CD4-positive, alpha-beta T cell (primary cell): ENCODE results near the gene MARCHF3. TPM values are rescaled to one million over a fixed set of nuclear protein-coding genes. Genes with fewer than 3 reads are reported as not detected.

ENCODE experiments used
- ATAC-seq: fragments of 200-7000 bp; cut with Tn5 transposase; one replicate; pipeline ENCODE4 v1.10.0; 2022; ENCODE audit warnings: mild to moderate bottlenecking; ENCODE audit not compliant: poor library complexity
- CTCF ChIA-PET: fragments of 350-600 bp; sonication (Branson Sonifier 250); formaldehyde crosslinking; loops from one replicate; lab custom pipeline; 2021; ENCODE audit warnings: antibody characterized with exemption, inconsistent platforms; lab: Charles Lee
- POLR2A ChIA-PET: fragments of 350-600 bp; sonication (Branson Sonifier 250); formaldehyde crosslinking; loops from one replicate; lab custom pipeline; 2021; ENCODE audit warnings: antibody characterized with exemption, inconsistent platforms; lab: Charles Lee
- DNase-seq, 14 experiments: peaks; one replicate each; pipeline ENCODE4 v3.0.0-alpha.2; 2013 to 2020; ENCODE audit warnings: mixed read lengths in 2 of 14
- H3K27ac ChIP-seq, 2 donors: one replicate each; pipeline versions ENCODE4 v1.5.1 to v1.7.0; 2013; ENCODE audit warnings: low read length in 2 of 2, low read depth in 1 of 2, mild to moderate bottlenecking in 1 of 2
- H3K27me3 ChIP-seq, 2 experiments: 1 replicate in 1 of 2; 2 replicates in 1 of 2; pipeline versions ENCODE4 v1.6.1 to v1.7.0; 2013; ENCODE audit warnings: low read length in 2 of 2, control low read depth in 1 of 2, mild to moderate bottlenecking in 1 of 2, moderate library complexity in 1 of 2; ENCODE audit not compliant: insufficient read depth in 2 of 2, control insufficient read depth in 1 of 2
- H3K36me3 ChIP-seq: one replicate; pipeline ENCODE4 v1.6.1; 2013; ENCODE audit warnings: low read length, control low read depth; ENCODE audit not compliant: insufficient read depth
- H3K4me1 ChIP-seq: one replicate; pipeline ENCODE4 v1.6.1; 2013; ENCODE audit warnings: low read length, control low read depth; ENCODE audit not compliant: insufficient read depth
- H3K4me3 ChIP-seq: one replicate; pipeline ENCODE4 v1.5.1; 2013; ENCODE audit warnings: mild to moderate bottlenecking, low read length, moderate library complexity
- H3K9me3 ChIP-seq, 2 experiments: 1 replicate in 1 of 2; 2 replicates in 1 of 2; pipeline versions ENCODE4 v1.6.1 to v1.7.0; 2013; ENCODE audit warnings: low read length in 2 of 2, mild to moderate bottlenecking in 2 of 2, control low read depth in 1 of 2, moderate library complexity in 1 of 2; ENCODE audit not compliant: control insufficient read depth in 1 of 2, insufficient read depth in 1 of 2
- H3K27ac Mint-ChIP-seq: one replicate; pipeline ENCODE4 v1.8.0; 2020; ENCODE audit warnings: mixed read lengths
- H3K27me3 Mint-ChIP-seq: one replicate; pipeline ENCODE4 v1.8.0; 2021; ENCODE audit warnings: mixed read lengths
- H3K36me3 Mint-ChIP-seq: one replicate; pipeline ENCODE4 v1.8.0; 2021; ENCODE audit warnings: low read depth, mixed read lengths
- H3K4me1 Mint-ChIP-seq: one replicate; pipeline ENCODE4 v1.8.0; 2021; ENCODE audit warnings: low read depth, mixed read lengths
- H3K4me3 Mint-ChIP-seq: one replicate; pipeline ENCODE4 v1.8.0; 2020; ENCODE audit warnings: mild to moderate bottlenecking, mixed read lengths
- H3K9me3 Mint-ChIP-seq: one replicate; pipeline ENCODE4 v1.8.0; 2020; ENCODE audit warnings: mixed read lengths
- intact Hi-C, 2 experiments: fragments of 100-400 bp; cut with DNase I in 1 of 2; cut with micrococcal nuclease in 1 of 2; formaldehyde crosslinking; loops; one replicate each; pipeline versions ENCODE4 v1.15.1 to v1.9.0; 2023 to 2025; cut with DNase I, micrococcal nuclease
- total RNA-seq, 174 experiments: library from RNA in 2 of 174; stranded (reverse) in 2 of 174; gene quantifications; one replicate each; pipeline ENCODE4 v1.2.3 and lab custom pipeline; 2021 to 2026
- TF ChIP-seq, protein P1 (sequence below): fragments of 200-600 bp; IDR thresholded peaks from one replicate; pipeline ENCODE4 v1.8.0; 2022; ENCODE audit warnings: antibody characterized with exemption, mild to moderate bottlenecking

MARCHF3 gene
- total RNA-seq, 2 experiments from 2014 or later = 5.2 to 6.2 TPM

DNA sequence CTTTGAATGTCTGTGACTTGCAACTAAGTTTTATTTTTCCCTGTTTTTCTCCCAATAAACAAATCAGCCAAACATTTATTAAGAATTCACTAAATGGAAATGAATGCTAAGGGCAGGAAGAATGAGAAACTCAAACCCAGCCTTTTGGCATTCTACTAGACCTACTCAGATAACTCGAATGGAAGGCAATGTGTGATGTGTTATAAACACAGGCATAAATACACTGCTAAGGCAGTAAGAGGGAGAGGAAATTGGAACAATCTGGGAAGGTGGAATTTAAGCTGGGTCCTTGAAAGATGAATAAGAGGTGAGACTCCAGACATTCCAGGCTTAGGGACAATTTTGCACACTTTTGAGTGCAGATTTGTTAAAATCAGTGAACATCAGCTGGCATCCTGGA is 34.7 kb downstream of the MARCHF3 start:
- Mint-ChIP-seq H3K4me3 (no peak overlapping the region), H3K27ac (no peak overlapping the region), H3K9me3 (no peaks in the 10 kb centered on the region), H3K36me3 (no peaks in the 10 kb centered on the region), H3K27me3 (no peaks in the 10 kb centered on the region), H3K4me1 (peaks cover 26% of the 10 kb centered on the region)
- Histone ChIP-seq H3K9me3 (no peaks in the 10 kb centered on the region), H3K27ac (no peak overlapping the region), H3K36me3 (no peaks in the 10 kb centered on the region), H3K4me1 (no peaks in the 10 kb centered on the region), H3K27me3 (no peaks in the 10 kb centered on the region), H3K4me3 (no peak overlapping the region)
- ChIA-PET CTCF (no interaction called here), POLR2A (no interaction called here)
- ATAC-seq = no peak
- TF ChIP-seq, protein P1, sequence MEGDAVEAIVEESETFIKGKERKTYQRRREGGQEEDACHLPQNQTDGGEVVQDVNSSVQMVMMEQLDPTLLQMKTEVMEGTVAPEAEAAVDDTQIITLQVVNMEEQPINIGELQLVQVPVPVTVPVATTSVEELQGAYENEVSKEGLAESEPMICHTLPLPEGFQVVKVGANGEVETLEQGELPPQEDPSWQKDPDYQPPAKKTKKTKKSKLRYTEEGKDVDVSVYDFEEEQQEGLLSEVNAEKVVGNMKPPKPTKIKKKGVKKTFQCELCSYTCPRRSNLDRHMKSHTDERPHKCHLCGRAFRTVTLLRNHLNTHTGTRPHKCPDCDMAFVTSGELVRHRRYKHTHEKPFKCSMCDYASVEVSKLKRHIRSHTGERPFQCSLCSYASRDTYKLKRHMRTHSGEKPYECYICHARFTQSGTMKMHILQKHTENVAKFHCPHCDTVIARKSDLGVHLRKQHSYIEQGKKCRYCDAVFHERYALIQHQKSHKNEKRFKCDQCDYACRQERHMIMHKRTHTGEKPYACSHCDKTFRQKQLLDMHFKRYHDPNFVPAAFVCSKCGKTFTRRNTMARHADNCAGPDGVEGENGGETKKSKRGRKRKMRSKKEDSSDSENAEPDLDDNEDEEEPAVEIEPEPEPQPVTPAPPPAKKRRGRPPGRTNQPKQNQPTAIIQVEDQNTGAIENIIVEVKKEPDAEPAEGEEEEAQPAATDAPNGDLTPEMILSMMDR = no peak
- DNase-seq = no peak
- intact Hi-C loops = no loop called here

DNA sequence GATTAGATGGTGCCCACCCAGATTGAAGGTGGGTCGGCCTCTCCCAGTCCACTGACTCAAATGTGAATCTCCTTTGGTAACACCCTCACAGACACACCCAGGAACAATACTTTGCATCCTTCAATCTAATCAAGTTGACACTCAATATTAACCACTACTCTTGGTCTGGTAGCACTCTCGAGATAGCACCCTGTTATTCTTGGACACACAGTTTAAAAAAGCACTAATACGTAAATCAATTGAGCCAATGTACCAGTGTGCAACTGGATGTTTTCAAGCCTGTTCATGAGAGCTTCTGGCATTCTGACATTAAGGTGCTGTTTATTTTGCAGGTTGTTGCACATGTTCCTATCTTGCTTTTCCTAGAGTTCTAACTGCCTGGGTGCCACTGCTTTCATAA is 35.3 kb downstream of the MARCHF3 start:
- Mint-ChIP-seq H3K27me3 (no peaks in the 10 kb centered on the region), H3K36me3 (no peaks in the 10 kb centered on the region), H3K9me3 (no peaks in the 10 kb centered on the region), H3K4me1 (peaks cover 26% of the 10 kb centered on the region), H3K4me3 (no peak overlapping the region), H3K27ac (no peak overlapping the region)
- no peaks in the 10 kb centered on the region for H3K27me3 ChIP-seq
- H3K27ac ChIP-seq = no peak overlapping the region
- ChIA-PET POLR2A (no interaction called here), CTCF (no interaction called here)
- no peak overlapping the region for H3K4me3 ChIP-seq
- TF ChIP-seq, protein P1 = no peak
- no peak for DNase-seq
- intact Hi-C loops = no loop called here
- no peaks in the 10 kb centered on the region for H3K4me1 ChIP-seq
- no peaks in the 10 kb centered on the region for H3K9me3 ChIP-seq
- no peak for ATAC-seq
- no peaks in the 10 kb centered on the region for H3K36me3 ChIP-seq

DNA sequence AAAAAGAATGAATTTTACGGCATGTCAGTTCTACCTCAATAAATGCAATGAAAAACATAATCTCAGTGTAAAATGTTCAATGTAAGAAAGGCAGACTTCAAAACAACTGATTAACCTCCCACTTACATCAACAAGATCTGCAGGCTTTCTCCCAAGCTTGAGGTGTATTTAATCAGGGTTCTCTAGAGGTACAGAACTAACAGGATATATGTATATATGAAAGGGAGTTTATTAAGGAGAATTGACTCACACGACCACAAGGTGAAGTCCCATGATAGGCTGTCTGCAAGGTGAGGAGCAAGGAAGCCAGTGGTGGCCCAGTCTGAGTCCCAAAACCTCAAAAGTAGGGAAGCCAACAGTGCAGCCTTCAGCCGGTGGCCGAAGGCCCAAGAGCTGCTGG is 35.9 kb downstream of the MARCHF3 start:
- no peaks in the 10 kb centered on the region for H3K27me3 ChIP-seq
- no peaks in the 10 kb centered on the region for H3K36me3 ChIP-seq
- no peak overlapping the region for H3K4me3 ChIP-seq
- H3K4me3 Mint-ChIP-seq = no peak overlapping the region
- H3K27me3 Mint-ChIP-seq = no peaks in the 10 kb centered on the region
- CTCF ChIA-PET = no interaction called here
- H3K36me3 Mint-ChIP-seq = no peaks in the 10 kb centered on the region
- no peak for DNase-seq
- H3K4me1 Mint-ChIP-seq = peaks cover 28% of the 10 kb centered on the region
- TF ChIP-seq, protein P1 = no peak
- H3K9me3 ChIP-seq = no peaks in the 10 kb centered on the region
- H3K27ac ChIP-seq = no peak overlapping the region
- H3K27ac Mint-ChIP-seq = no peak overlapping the region
- no peaks in the 10 kb centered on the region for H3K9me3 Mint-ChIP-seq
- no peak for ATAC-seq
- peaks cover 3% of the 10 kb centered on the region for H3K4me1 ChIP-seq
- intact Hi-C loops = no loop called here
- POLR2A ChIA-PET = no interaction called here
